ENCODE measurements around the gene GPC3.

The GPC3 gene

GRCh38 chrX:133588827-133589226, 396.6 kb downstream of the GPC3 start:
- DNase-seq, result no peak

DNA sequence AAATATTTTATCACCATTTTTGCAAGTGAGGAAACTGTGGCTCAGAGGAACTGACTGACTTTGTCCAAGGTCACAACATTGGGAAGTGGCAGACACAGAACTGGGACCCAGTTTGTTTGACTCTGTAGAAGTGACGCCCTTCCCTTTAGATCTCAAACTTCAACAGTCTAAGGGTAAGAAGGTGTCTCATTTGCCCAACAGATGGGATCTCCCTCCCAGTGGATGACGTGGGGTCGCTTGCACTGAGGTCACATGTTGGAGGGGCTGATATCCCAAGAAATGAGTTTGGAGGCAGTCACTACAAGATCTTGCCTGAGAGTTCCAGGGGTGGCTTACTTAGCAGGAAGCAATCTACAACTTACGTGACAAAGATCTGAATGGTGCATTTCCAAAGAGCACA, 397.6 kb downstream of the GPC3 start:
- no peak for DNase-seq

- no peak for DNase-seq
These were observed 398.3 kb downstream of the GPC3 start for GRCh38 chrX:133587071-133587470.

- DNase-seq, result no peak
These were observed 399.0 kb downstream of the GPC3 start for GRCh38 chrX:133586443-133586842.

DNA sequence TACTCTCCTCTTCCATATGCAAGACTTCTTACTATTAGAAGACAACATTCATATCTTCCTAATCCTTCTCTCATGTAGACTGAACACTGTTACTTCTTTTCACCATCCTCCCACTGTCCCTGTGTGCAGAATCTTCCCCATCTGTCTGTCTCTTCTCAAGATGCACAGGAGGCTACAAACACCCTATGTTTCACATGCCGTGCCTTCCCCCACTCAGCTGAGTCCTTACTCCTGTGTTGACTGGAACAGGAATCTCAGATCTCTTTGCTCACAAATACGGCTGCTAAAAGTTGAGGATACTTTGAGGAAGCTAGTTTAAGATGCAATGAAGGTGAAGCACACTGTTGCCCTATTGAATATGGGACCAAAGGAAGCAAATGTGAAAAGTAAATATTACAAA, 401.6 kb downstream of the GPC3 start:
- no peak for DNase-seq

- no peak for DNase-seq
These were observed 404.8 kb downstream of the GPC3 start for GRCh38 chrX:133580625-133581024.

DNA sequence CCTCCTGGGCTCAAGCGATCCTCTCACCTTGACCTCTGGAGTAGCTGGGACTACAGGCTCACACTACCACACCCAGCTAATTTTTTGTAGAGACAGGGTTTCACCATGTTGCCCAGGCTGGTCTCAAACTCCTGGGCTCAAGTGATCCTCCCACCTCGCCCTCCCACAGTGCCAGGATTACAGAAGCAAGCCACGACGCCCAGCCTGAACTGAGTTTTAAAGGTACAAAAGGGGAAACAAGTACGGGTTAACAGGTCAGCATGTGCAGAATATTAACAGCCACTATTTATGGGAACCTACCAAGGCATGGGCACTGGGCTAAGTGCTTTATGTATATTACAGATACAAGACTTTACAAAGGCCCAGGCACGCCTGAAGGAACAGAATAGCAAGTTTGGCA, 405.8 kb downstream of the GPC3 start:
- no peak for DNase-seq

DNA sequence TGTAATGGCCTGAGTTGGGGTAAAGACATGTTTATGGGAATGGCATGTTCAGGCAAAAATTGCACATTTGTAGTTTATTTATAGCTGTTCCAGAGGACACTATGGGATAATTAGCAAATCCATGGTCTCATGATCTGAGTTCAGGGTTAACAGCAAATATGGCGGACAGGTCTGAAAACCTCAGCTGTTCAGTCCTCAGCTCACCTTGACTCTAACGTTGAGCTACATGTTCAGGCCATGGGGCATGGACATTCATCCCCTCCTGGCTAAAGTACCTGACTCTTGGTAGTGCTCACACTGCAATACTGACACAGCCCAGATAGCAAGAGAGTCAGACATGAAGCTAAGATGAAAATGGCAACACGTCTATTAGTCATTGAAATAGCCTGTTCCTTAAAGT, 408.5 kb downstream of the GPC3 start:
- no peak for DNase-seq

- no peak for DNase-seq
These were observed 409.8 kb downstream of the GPC3 start for GRCh38 chrX:133575501-133576136.

DNA sequence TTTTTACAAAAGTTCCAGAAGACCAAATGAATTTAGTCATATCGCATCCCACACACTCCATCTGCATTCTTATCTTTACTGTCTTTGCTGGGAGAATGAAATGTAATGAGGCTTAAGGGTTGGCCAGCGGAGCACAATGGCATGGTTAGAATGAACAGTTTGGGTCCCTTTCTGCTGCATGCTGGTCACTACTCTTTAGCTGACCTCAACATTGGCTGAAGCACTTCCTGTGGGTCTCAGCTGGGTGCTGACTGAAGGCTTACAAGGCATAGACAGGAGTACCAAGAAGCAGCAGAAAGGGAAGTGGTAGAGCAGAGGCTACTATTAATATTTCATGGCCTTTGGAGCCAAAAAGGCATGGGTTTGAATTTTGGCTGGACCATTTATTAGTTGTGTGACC, 410.7 kb downstream of the GPC3 start:
- DNase-seq, result no peak

GRCh38 chrX:133570549-133570948, 414.8 kb downstream of the GPC3 start:
- DNase-seq, result no peak

DNA sequence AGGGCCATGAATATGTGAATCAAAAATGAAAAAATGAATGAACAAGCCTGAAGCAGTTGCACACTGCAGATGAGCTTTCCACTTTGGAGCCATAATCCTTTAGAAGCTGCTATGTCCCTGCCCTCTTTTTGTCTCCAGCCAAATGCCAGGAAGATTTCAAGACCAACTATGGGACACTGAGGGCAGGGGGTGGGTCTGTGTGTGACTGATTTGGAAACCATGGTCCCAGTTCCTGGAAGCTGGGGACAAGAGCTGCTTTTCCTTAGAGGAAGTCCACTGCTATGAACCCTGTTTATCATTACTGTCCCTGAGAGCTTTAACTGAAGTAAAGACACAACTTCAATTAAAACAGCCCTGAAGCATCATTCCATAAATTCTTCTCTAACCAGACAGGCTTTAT, 416.2 kb downstream of the GPC3 start:
- no peak for DNase-seq

- no peak for DNase-seq
These were observed 417.3 kb downstream of the GPC3 start for GRCh38 chrX:133568109-133568508.

DNA sequence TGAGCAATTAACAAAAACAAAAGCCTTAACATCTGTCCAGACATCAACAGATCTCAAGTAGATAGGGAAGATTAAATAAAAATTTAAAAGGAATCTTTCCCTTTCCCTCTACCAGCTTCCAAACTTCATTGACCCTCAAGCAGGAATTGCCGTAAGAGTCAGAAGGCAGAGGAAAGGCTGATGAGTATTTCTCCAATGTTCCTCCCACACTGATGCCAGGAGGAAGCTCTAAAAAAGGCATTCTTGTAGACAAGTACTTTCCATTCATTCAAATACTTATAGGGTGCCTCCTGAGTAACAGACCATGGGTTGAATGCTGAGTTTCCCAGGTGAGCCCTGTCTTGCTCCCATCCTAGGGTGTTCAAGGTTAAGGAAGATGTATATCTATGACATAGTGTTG, 418.5 kb downstream of the GPC3 start:
- DNase-seq, result no peak

- no peak for DNase-seq
These were observed 421.7 kb downstream of the GPC3 start for GRCh38 chrX:133563705-133564104.

GRCh38 chrX:133561251-133561650, 424.1 kb downstream of the GPC3 start:
- DNase-seq, result no peak

- DNase-seq, result no peak
These were observed 425.5 kb downstream of the GPC3 start for GRCh38 chrX:133559909-133560308.

DNA sequence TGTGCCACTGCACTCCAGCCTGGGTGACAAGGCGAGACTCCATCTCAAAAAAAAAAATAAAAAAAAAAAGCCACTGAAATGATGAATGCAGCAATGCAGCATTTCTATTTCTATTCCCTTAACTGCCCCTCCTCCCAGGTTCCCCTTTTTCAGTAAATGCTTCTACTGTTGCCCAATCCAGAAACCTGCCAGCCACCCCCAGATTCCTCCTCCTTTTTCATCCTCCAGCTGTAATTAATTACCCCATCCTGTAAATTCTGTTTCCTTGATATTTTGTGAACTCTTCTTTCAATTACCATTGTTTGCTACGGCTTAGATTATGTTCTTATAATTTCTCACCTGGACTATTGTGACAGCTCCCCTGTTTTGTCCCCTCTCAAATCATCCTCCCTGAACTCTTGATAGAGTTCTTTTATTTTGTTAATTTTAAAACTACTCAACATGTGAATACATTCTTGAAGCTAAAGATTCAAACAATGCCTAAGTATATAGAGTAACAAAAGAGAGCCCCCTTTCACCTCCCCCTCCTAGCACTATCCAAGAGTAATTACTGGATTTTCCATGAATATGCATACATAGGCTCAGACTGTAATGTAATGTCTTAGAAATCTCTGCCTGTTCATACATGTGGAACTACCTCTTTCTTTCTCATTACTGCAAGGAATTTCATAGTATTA, 429.5 kb downstream of the GPC3 start:
- DNase-seq, result no peak

- no peak for DNase-seq
These were observed 434.5 kb downstream of the GPC3 start for GRCh38 chrX:133550665-133551485.

- no peak for DNase-seq
These were observed 436.0 kb downstream of the GPC3 start for GRCh38 chrX:133549295-133549933.

DNA sequence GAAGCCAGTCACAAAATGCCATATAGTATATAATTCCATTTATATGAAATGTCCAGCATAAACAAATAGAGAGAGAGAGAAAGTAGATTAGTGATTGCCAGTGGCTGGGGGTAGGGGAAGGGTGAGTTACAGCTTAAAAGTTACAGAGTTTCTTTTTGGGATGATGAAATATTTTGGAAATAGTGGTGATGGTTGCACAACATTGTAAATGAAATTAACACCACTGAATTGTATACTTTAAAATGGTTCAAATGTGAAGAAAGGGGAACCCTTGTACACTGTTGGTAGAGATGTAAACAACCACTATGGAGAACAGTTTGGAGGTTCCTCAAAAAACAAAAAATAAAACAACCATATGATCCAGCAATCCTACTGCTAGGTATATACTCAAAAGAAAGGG, 439.0 kb downstream of the GPC3 start:
- no peak for DNase-seq

GRCh38 chrX:133544778-133545177, 440.6 kb downstream of the GPC3 start:
- DNase-seq, result no peak

DNA sequence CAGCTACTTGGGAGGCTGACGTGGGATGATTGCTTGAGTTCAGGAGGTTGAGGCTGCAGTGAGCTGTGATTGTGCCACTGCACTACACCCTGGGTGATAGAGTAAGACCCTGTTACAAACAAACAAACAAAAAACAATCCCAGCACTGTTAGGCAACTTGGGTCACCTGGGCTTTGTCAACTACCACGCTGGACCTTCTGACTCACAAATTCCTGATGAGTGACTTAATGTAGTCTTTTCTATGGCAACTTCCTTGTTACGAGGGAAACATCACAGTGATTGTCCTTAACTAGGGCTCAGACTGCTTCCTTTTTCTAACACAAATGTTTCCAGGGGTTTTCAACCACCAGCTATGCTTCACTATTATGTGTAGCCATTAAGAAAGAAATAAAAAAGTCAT, 441.3 kb downstream of the GPC3 start:
- DNase-seq, result no peak

DNA sequence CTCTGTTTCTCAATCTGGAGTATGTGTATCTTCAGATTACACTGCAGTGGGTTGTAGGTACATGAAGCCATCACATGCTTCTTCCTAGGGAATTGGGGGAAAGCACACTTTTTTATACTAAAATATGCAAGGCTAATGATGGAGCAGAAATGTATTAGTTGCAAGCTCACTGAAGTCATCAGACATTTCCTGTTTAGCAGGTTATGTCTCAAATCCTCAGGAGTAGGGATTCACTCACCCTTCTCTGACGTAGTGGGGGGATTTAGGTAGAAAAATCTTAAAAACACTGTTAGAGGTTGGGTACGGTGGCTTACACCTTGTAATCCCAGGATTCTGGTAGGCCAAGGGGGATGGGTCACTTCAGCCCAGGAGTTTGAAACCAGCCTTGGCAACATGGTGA, 441.7 kb downstream of the GPC3 start:
- DNase-seq, result no peak

All from activated CD4-positive, alpha-beta T cell treated with anti-CD3 and anti-CD28 coated beads, Interleukin-2, amount 50 U/mL, for 1 hour (primary cell).